Activated gamma-delta T cell treated with anti-CD3 and anti-CD28 coated beads, Interleukin-2, amount 50 U/mL, for 16 hours (primary cell): Measurements from ENCODE around the gene VPS35L.

Experiments
- DNase-seq: peaks from one replicate; pipeline ENCODE4 v3.0.0-alpha.2; 2020; ENCODE audit warnings: low read depth

VPS35L gene

DNA sequence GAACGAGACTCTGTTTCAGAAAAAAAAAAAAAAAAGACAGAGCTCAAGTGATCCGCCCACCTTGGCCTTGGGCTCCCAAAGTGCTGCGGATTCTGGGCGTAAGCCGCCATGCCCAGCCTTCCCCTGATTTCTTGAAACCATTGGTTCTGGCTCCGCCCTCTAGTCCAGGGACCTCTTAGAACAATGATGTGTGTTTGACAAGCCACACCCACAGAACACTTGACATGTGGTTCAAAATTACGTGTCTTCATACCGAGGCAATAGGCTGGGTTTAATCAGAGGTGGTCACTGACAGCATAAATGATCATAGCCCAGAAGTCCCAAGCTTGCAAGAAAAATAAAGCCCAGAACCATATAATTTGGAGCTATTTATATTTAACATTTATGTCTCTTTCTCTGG, 139.5 kb downstream of the VPS35L start:
- no peak for DNase-seq

DNA sequence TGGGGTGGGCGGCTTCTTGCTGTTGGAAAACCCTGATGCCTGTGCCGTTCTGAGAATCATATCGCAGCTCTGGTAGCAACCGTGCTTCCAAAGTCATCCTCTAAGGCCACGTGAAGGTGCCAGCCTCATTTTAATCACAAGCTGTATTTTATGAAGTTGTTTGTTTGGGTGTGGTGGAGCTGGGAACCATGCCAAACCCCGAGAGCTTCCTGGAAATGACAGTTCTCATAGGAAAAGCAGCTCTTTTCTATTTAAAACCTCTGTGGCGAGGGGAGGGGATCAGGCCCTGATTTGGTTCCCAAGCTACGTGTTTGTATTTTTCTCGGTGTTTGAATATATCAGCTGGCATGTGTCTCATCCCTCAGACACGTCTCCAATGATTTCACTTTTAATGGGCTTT, 140.8 kb downstream of the VPS35L start:
- DNase-seq: peak; percentile 14

DNA sequence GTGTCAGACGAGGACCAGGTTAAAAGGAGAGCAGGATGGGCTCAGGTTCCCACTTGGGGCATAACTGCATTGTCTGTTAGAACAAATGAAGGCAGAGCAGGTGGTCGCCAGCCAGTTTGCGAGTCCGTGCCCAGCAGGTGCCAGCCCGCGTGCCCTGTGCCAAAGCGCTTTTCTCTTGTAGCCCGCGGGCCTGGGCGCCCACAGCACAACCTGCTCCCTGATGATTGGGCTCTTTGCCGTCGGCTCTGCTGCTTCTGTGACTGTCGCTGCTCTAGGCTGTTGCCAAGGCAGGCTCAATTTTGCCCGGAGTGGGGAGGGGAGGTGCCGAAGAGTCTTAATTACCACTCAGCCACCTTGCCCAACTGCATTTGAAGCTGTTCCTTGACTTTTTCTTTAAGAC, 141.5 kb downstream of the VPS35L start:
- DNase-seq: no peak

GRCh38 chr16:19697756-19698318, 142.3 kb downstream of the VPS35L start:
- DNase-seq: no peak

- no peak for DNase-seq
Measured at GRCh38 chr16:19698480-19699465, 143.3 kb downstream of the VPS35L start.

DNA sequence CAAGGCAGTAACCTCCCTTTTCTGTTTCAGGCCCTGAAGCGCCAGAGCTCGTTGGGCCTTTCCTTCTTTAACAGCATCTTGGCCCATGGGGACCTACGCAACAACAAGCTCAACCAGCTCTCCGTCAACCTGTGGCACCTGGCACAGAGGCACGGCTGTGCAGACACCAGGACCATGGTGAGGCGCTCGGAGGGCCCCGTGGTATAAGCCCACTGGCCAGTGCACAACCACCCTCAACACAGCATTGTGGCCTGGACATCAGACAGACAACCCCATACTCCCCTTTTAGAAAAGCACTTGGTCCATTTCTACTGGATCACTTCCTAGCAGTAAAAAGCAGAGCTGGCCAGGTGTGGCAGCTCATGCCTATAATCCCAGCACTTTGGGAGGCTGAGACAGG, 144.0 kb downstream of the VPS35L start:
- no peak for DNase-seq

- no peak for DNase-seq
Measured at GRCh38 chr16:19700319-19700781, 144.8 kb downstream of the VPS35L start.

- no peak for DNase-seq
Measured at GRCh38 chr16:19701091-19701490, 145.6 kb downstream of the VPS35L start.

DNA sequence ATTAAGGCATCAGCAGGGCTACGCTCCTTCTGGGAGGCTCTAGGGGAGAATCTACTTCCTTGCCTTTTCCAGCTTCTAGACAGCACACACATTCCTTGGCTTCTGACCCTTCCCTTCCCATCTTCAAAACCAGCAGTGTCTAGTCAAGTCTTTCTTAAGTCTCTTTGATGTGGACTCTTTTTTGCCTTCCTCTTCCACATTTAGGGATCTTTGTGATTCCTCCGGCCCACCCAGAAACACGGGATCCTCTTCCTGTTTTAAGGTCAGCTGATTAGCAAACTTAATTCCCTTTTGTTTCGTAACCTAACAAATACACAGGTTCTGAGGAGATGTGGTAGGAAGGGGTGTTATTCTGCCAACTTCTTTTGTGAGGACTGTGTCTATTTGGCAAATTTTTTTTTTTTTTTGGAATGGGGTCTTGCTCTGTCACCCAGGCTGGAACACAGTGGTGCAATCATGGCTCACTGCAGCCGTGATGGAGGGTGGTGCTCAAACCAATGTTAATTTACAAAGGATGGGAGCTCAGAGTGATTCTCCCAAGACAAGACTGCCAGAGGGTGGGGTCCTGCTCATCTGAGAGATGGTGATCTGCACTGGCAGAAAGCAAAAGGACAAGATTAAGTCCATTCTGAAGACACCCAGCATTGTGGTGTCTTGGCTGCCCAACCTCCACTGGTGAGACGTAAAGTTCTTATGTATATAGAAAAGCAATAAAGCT, 147.8 kb downstream of the VPS35L start:
- DNase-seq: no peak

DNA sequence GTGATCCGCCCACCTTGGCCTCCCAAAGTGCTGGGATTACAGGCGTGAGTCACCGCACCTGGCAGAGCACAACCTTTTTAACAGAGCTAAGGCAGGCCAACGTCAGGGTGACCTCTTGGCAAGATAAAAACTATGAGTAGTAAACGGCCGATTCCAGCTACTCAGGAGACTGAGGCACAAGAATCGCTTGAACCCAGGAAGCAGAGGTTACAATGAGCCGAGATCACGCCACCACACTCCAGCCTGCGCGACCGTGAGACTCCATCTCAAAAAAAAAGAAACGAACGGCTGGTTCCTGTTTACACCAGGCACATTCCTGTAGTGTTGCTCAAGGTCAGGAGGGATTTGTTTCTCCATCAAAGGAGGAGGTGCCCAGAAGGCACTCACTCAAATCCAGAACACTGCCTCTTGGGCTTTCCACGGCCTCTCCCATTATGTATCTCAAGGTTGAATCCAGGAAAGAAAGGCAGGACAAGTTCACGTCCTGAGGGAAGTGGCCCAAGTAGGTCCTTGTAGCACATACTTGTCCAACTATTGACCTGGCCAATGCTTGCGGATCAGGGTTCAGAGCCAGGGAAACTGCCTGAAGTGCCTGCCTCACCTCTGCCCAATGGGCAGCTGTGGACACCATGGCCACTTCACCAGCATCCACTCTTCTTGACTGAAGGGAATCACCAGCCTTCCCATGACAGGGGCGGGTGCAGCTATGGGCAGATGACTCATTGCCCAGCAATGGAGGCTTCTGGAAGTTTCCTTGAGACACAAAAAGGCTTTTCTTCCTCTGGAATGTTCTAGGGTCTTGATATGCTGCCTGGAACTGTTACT, 149.0 kb downstream of the VPS35L start:
- no peak for DNase-seq

GRCh38 chr16:19705146-19705501, 149.6 kb downstream of the VPS35L start:
- no peak for DNase-seq

- no peak for DNase-seq
Measured at GRCh38 chr16:19705843-19706242, 150.3 kb downstream of the VPS35L start.

- no peak for DNase-seq
Measured at GRCh38 chr16:19706846-19707245, 151.3 kb downstream of the VPS35L start.

DNA sequence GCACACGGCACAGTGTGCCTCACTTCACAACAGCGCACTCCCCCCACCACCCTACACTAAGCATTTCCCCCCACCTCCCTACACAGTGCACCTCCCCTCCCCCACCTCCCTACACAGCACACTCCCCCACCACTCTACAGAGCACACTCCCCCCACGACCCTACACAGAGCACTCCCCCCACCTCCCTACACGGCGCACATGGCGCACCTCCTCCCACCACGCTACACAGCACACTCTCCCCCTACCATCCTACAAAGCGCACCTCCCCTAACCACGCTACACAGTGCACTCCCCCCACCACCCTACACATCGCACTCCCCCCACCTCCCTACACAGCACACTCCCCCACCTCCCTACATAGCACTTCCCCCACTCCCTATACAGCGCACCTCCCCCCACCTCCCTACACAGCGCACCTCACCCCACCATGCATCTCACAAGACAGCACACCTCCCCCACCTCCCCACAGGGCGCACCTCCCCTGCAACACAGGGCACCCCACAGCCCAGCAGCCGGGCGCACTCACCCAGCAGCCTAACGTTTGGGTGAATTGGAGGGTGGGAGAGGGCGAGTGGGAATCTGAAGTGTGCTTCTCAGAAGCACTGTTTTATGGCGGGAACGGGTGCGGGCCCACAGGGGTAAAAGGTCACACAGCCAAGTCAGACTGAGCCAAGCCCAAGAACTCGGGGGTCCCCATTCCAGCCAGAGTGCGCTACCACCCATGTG, 152.2 kb downstream of the VPS35L start:
- DNase-seq: no peak

- no peak for DNase-seq
Measured at GRCh38 chr16:19708296-19709205, 153.0 kb downstream of the VPS35L start.

DNA sequence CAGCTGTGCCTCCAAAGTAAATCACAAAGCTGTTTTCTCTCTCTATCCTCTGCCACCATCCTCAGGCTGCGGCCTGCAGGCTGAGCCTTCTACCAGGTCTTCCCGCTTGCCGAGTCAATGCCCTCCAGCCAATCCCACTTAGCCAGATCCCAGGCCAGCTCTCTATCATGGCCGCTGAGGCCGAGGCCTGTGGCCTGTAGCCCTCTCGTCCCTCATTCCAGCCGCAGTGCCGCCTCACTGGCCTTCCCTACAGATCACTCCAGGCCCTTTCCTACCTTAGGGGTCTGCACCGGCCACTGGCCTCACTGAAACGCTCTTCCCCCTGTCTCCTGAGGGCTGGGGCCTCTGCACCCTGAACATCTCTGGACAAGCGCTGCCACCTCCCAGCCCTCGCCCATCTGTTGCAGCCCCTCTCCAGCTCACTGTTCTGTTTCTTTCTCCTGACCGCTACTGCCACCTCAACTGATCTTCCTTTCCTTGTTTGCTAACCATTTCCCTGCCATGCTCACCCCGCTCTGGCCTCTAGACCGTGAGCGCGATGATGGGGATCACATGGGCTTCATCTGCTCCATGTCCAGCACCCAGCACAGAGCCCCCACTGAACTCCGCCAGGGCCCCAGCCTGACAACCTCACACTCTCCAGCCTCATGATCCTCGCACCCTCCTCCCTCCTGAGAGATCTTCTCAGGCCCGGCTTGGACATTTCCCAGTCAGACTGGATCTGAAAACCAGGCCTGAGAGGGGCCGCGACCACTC, 154.1 kb downstream of the VPS35L start:
- DNase-seq: no peak

DNA sequence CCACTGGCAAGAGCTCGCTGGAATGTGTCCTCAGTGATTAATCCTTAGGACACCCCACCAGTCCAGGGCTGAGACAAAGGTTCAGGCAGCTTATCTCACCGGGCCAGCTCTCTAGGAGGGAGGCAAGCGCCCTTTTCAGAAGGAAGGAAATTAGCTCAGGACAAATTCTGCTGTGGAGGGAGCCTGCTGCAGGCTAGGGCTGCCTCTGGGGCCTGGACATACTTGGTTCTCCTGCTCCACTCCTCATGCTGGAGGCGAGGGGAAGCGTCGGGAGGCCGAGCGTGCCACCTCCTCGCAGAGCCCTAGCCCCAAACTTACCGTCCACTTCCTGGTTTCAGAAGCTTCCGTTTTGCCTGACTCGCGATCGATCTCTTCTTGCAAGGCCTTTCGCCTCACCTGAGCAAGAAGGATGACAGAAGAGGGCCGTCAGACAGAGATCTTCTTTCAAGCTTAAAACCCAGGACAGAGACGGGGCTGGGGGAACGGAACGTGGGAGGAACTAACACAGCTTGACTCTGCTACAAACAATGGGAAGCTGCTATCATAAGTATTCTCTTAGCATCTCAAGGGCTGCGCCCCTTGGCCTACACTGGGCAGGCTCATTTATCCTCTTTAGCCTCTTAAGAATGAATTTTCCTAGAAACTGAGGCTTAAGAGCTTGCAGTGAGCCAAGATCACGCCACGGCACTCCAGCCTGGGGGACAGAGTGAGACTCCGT, 154.8 kb downstream of the VPS35L start:
- DNase-seq: no peak

DNA sequence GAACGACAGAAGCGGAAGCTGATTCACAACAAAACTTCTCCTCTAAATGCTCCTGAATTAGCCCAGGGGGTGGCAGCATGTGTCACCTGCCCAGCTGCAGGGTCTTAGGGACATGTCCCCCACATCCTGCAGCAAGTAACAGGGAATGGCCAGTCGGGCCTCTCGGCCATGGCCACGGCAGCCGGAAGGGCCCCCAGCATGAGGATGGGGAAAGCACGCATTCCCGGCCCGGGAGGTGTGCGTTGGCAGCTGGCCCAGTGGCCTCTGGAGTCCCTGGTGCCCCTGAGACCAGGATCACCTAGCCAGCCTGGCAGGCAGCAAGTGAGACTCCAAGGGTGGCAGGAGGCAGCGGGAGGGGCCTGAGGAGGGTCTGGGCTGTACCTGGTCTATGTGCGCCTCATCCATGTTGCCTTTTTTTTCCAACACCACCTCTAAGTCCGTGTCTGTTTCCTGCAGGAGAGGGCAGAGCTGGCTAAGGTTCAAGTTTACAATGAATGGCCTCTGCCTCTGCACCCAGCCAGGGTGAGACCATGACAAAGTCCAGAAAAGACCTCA, 155.6 kb downstream of the VPS35L start:
- no peak for DNase-seq
